HG02759 (cell line): ENCODE data around the gene CAMTA1.

Experiments
- ATAC-seq: cut with Tn5 transposase; IDR thresholded peaks from one replicate; pipeline ENCODE4 v1.9.1; 2021; ENCODE audit warnings: mild to moderate bottlenecking, moderate library complexity; ENCODE audit not compliant: unreplicated experiment

The CAMTA1 gene

DNA sequence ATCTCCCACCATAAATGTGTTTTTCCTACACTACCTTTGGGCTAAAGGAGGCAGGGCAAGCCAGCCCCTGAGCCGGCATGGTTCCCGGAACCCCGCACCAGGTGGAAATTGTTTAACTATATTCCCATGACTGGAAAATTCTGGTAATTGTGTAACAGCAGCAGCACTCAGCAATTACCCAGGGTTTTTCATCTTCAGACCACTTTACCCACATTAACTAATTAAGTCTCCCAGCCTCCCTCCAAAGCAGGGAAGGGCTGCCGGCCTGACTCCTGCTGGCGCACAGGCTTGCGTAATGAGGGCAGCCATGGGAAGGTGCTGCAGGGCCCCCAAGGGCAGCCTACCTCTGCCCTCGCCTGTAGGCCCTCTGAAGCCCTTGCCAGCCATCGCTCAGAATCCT is 845.1 kb downstream of the CAMTA1 start:
- no peak for ATAC-seq

DNA sequence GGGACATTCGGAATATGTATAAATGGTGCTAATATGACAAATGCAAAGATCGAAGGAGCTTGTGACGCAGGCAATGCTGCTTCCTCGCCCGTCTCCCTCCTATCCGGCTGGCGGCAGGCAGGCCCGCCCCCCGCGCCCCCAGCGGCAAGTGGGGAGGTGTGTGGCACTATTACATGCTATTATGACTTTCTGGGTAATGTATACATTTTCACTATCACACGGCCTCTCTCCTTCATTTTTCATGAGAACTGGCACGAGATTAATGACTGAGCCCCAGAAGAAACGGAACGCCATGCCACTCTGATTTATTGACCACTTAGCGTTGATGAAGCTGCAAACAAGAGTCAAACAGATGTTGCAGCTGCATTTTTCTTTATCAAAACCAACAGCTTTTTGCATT is 846.9 kb downstream of the CAMTA1 start:
- no peak for ATAC-seq

DNA sequence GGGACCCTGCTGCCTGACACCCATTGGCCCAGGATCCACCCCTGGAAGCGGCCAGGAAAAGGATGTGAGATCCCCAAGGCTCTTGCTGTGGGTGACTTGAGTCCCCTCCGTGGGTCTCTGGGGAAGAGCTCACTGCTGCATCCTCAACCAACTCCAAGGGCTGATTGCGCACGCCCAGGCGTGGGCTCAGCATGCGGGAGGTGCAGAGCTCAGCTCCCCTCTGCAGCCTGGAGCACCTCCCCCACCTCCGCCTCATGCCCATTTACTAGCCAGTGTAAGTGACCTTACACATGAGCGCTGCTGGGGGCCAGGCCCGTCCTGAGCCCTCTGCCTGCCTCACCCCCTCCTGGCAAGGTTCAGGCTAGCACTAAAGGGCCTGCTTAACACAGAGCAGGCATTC is 847.4 kb downstream of the CAMTA1 start:
- ATAC-seq = no peak

DNA sequence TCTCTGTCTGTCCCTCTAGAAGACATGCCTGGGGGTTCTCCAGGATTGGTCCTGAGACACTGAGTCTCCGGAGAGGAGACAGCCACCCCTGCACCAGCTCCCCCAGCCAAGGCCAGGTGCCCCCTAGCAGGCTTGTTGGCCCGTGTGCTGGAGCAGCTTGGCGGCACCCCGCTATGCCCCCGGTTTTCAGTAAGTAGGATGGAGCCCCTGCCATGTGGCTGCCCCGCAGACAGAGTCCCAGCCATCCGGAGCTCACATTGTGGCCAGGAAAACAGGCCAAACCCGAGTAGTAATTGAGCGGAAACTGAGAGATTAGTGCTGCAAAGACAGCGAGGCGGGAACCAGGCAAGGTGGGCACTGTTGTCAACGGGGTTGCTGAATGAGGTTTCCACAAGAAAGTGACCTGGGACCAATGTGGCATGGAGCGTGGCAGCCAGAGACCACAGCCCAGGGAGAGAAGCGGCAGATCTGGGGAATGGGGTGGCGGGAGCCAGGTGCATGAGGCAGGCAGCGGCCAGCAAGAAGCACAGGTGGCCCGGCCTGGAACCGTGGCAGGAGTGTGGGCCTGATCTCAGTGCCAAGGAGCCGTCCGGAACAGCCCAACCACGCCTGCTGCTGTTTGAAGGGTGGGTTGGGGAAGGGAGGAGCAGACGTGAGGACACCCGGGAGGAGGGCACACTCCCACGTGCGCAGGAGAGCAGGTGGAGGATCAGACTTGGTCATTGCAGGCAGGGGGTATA is 848.4 kb downstream of the CAMTA1 start:
- no peak for ATAC-seq

DNA sequence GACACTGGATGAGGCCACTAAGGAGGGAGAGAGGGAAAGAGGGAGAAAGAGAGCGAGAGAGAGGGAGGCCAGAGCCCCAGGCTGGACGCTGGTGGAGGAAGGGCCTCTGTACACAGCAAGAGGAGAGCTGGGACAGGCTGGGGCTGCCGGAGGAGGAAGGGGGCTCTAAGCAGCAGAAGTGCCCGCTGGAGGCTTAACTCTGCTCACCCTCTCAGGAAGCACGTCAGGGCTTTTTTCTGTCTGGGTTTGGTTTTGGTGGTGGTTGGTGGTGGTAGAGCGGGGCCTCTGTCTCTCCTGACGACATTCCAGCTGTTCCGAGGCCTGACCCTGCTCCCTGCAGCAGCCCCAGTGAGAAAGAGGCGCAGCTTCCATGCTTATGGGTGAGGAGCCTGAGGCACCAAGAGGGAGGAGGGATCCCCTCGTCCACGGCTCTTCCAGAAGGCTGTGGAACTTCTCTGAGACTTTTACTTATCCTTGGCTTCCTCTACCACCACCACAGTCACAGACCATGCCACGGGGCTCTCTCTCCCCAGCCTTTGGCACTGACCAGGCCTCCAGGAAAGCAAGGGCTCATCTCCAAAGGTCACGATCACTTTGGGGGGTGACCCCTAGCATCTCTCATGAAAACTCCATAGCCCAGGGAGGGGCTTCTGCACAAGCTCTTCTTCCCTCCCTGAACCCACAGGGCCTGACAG is 849.4 kb downstream of the CAMTA1 start:
- ATAC-seq = no peak

- no peak for ATAC-seq
Observed at GRCh38 chr1:7636795-7637526, 851.7 kb downstream of the CAMTA1 start.

DNA sequence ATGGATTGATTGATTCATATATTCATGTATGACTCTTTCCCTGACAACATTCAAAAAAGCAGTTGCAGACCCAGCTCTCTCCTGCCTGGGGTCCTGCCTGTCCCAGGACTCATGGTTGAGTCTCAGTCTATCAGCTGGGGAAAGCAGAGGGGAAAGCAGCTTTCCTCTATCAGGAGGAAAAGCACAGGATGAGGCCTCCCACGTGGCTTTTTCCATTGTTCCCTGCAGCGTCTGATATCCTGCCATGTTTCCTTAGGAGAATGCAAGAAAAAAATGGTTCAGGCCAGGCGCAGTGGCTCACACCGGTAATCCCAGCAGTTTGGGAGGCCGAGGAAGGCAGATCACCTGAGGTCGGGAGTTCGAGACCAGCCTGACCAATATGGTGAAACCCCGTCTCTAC is 852.8 kb downstream of the CAMTA1 start:
- ATAC-seq = no peak

DNA sequence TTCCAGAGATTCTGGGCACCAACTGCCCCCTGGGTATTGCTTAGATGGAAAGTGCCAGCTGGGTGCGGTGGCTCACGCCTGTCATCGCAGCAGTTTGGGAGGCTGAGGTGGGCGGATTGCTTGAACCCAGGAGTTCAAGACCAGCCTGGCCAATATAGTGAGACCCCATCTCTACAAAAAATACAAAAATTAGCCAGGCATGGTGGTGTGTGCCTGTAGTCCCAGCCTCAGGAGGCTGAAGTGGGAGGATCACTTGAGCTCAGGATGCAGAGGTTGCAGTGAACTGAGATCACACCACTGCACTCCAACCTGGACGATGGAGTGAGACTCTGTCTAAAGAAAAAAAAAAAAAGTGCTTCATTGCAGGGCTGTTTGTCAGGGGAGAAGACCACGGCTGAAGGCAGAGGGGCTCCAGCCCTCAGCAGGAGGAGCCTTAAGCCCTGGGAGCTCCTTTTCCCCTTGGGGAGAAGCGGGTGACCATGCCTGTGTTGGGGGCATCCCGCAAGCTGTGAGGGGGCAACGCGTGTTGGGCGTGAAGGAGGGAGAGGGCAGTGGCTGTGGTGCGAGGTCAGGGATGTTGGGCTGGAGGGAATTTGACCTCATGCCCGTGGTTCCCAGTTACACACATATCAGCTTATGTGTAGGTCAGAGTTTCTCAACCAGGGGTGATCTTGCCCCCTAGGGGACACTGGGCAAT is 854.3 kb downstream of the CAMTA1 start:
- ATAC-seq = no peak

DNA sequence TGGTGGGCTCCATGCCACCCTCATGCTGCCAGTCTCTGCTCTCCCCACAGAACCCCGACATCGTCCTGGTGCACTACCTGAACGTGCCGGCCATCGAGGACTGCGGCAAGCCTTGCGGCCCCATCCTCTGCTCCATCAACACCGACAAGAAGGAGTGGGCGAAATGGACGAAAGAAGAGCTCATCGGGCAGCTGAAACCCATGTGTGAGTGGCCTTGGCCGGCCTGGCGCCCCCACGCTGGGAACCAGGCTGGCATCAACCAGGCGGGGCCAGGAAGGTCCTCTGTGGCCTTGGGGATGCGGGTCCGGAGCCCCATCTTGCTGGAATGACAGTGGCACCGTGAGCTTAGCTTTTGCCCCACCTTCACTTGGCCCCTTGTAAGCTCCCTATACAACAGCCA is 855.1 kb downstream of the CAMTA1 start:
- no peak for ATAC-seq

DNA sequence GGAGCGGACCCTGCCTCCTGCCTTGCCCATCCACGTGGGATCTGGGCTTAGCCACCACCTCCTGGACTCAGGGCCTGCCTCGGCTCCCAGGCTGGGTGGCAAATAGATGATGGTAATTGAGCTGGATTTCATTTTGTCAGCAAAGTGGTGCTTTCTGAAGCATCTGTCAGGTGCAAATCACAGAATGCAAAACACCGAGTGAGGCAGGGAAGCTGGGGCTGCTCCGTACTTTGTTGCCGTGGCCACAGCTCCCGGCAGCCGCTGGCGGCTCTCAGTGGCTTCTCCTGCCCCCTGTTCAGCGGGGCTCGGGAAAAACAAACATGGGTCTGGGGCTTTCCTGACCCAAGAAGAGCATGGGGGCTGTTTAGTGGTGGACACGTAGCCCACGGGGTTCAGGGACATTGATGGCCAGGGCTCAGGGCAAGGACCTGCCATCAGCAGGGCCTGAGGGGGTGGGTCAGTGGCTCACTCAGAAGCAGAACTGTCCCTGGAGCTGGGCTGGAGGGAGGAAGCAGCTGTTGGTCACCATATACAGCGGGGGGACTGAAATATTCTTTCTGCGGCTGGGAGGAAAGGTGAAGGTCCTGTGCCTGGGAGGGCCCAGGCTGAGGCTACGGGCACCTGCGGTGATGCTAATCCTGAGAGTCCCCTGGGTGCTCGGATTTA is 855.8 kb downstream of the CAMTA1 start:
- no peak for ATAC-seq

- ATAC-seq = no peak
Observed at GRCh38 chr1:7641587-7642417, 856.5 kb downstream of the CAMTA1 start.

GRCh38 chr1:7642418-7642704 is 857.1 kb downstream of the CAMTA1 start:
- no peak for ATAC-seq

DNA sequence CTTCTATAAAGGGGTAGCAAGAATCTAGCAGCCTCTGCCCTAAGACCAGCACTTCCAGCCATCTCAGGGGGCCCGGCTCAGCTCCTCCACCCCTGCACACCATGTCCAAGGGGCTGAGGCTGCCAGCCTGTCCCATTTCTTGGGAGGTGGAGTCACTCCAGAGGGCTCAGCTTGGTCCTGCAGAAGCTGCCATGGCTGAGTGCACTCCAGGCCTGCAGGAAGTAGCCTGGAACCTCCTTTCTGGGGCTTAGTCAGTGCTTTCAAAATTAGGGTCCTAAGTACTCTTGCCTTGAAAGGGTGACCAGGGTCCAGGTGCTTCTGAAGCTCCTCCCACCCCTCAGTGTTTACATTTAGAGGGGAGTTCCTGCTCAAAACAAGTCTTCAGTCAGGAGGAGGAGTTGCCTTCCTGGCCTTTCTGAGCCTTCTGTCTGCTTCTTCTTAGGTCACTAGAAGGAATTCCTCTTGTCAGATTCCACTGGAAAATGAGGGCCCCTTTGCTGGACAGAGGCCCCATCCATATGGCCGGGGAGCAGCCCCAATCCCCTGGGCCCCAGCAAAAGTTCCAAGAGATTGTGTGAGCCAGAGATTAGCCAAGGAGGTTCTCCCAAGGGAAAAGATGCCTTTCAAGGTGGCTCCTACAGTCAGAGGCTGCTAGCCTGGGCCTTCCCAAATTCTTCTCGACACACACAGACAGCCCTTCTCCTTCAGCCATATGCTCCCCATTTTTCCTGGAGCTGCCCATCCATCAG is 857.7 kb downstream of the CAMTA1 start:
- ATAC-seq = no peak

DNA sequence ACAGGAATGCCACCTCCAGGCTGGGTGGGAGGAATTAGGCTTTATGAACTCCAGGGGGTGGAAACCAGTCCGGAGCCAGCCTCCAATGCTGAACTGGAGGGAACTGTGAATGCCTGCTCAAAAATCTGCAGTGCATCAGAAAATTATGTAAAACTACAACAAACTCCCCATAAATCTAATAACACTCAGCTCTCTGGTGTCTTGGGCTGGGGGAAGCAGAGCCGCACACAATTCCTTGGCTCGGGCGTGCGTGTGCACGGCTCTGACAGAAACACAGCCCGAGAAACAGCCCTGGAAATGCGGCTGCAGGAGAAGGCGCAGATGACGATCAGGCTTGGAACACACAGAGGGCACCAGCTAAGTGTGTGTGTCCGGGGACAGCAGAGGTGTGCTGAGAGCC is 858.3 kb downstream of the CAMTA1 start:
- no peak for ATAC-seq

- ATAC-seq = no peak
Observed at GRCh38 chr1:7644086-7644485, 858.8 kb downstream of the CAMTA1 start.

GRCh38 chr1:7644961-7645750 is 859.9 kb downstream of the CAMTA1 start:
- no peak for ATAC-seq

DNA sequence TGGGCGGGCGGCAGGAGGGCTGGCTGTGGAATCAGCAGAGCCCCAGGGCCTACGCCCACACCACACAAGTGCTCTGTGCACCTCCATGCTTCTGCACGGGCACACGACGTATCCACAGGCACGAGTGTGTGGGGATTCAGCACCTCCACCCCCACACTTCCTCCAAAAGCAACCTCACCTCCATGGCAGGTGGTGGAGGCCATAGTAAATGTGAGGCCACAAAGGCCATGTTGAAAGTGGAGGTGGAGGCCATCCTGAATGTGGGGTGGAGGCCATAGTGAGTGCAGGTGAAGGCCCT is 860.4 kb downstream of the CAMTA1 start:
- no peak for ATAC-seq

GRCh38 chr1:7646164-7646563 is 860.9 kb downstream of the CAMTA1 start:
- ATAC-seq = no peak
